A549 (cell line): Measurements from ENCODE around the gene INPP4B. TPM values are rescaled to one million over a fixed set of nuclear protein-coding genes. Genes with fewer than 3 reads are reported as not detected.

Source experiments
- ATAC-seq, 2 experiments: fragments of 200-7000 bp in 1 of 2; fragments of >200 bp in 1 of 2; cut with Nextera tagmentation in 1 of 2; cut with Tn5 transposase in 1 of 2; 3 replicates each; pipeline versions ENCODE4 v1.8.0 to v1.9.1; 2018 to 2020; ENCODE audit warnings: mild to moderate bottlenecking in 1 of 2, moderate library complexity in 1 of 2
- CTCF ChIA-PET: fragments of 300-600 bp; sonication (Branson Sonifier 250); formaldehyde crosslinking; extraction: SDS; loops from one replicate; lab custom pipeline; 2021; ENCODE audit warnings: antibody characterized with exemption, inconsistent platforms; lab: Yijun Ruan, JAX
- POLR2A ChIA-PET: fragments of 350-600 bp; formaldehyde crosslinking; extraction: SDS; loops from one replicate; lab custom pipeline; 2021; ENCODE audit warnings: antibody characterized with exemption, inconsistent platforms; lab: Yijun Ruan, JAX
- DNase-seq, 2 experiments: peaks; one replicate each; pipeline versions ENCODE4 v3.0.0 to v3.0.0-alpha.2; 2011 to 2016; ENCODE audit warnings: low read depth in 1 of 2, low spot score in 1 of 2
- FAIRE-seq: peaks from 2 replicates; lab custom pipeline; 2011; peaks lifted over from hg19 to GRCh38; lab: Jason Lieb, UNC
- H3K27ac ChIP-seq, 2 experiments: fragments of >200 bp; sonication (Bioruptor Twin); formaldehyde crosslinking; 3 replicates each; pipeline ENCODE4 v1.5.1; 2016 to 2017
- H3K4me1 ChIP-seq: fragments of >200 bp; sonication (Bioruptor Twin); formaldehyde crosslinking; 3 replicates; pipeline ENCODE4 v1.6.1; 2016
- H3K4me2 ChIP-seq: fragments of >200 bp; sonication (Bioruptor Twin); formaldehyde crosslinking; 3 replicates; pipeline ENCODE4 v1.6.1; 2016
- H3K4me3 ChIP-seq: fragments of >200 bp; sonication (Bioruptor Twin); formaldehyde crosslinking; 3 replicates; pipeline ENCODE4 v1.5.1; 2016
- H3K9me3 ChIP-seq: fragments of >200 bp; sonication (Bioruptor Twin); formaldehyde crosslinking; 3 replicates; pipeline ENCODE4 v1.6.1; 2016
- BHLHE40 ChIP-seq: IDR thresholded peaks from 2 replicates; pipeline ENCODE4 v1.6.1; 2012; ENCODE audit warnings: low read depth, low read length, inconsistent platforms
- CBX2 ChIP-seq: fragments of 200-600 bp; sonication (generic); IDR thresholded peaks from 2 replicates; pipeline ENCODE4 v1.6.1; 2016; ENCODE audit warnings: low read depth, mild to moderate bottlenecking, borderline replicate concordance
- CEBPB ChIP-seq, 2 experiments: fragments of >200 bp in 1 of 2; sonication (Bioruptor Twin) in 1 of 2; formaldehyde crosslinking in 1 of 2; IDR thresholded peaks; 2 replicates each; pipeline ENCODE4 v1.6.1; 2012 to 2016
- CHD2 ChIP-seq: fragments of 150-350 bp; IDR thresholded peaks from 2 replicates; pipeline ENCODE4 v1.6.1; 2014; ENCODE audit warnings: low read length; ENCODE audit not compliant: partially characterized antibody
- FOSL2 ChIP-seq, 2 experiments: fragments of 450-650 bp in 1 of 2; fragments of >200 bp in 1 of 2; sonication (Bioruptor Twin) in 1 of 2; formaldehyde crosslinking; IDR thresholded peaks; 2 replicates each; pipeline versions ENCODE4 v1.5.0 to v1.6.1; 2016 to 2020; ENCODE audit warnings: mild to moderate bottlenecking in 1 of 2, moderate library complexity in 1 of 2
- FOXS1 ChIP-seq: fragments of 250-450 bp; sonication (Bioruptor Pico); IDR thresholded peaks from 2 replicates; pipeline ENCODE4 v1.5.0; 2020; ENCODE audit warnings: mild to moderate bottlenecking, moderate library complexity
- GATA3 ChIP-seq: IDR thresholded peaks from 2 replicates; pipeline ENCODE4 v1.6.1; 2012; ENCODE audit warnings: borderline replicate concordance
- HEYL ChIP-seq: fragments of 250-450 bp; sonication (Bioruptor Pico); IDR thresholded peaks from 2 replicates; pipeline ENCODE4 v1.8.0; 2021; ENCODE audit warnings: mild to moderate bottlenecking, moderate library complexity
- HOXA7 ChIP-seq: fragments of 250-450 bp; sonication (Bioruptor Pico); IDR thresholded peaks from 2 replicates; pipeline ENCODE4 v1.5.0; 2020; ENCODE audit warnings: mild to moderate bottlenecking, moderate library complexity
- HOXB5 ChIP-seq: fragments of 250-450 bp; sonication (Bioruptor Pico); IDR thresholded peaks from 2 replicates; pipeline ENCODE4 v1.5.0; 2020; ENCODE audit warnings: mild to moderate bottlenecking, moderate library complexity
- JUN ChIP-seq, 2 experiments: fragments of >200 bp; sonication (Bioruptor Twin); formaldehyde crosslinking; IDR thresholded peaks; 2 replicates in 1 of 2; 3 replicates in 1 of 2; pipeline ENCODE4 v1.6.1; 2016 to 2017
- KDM5A ChIP-seq: fragments of 200-600 bp; sonication (generic); IDR thresholded peaks from 2 replicates; pipeline ENCODE4 v1.6.1; 2016; ENCODE audit warnings: antibody characterized with exemption, mild to moderate bottlenecking
- MYC ChIP-seq: IDR thresholded peaks from 2 replicates; pipeline ENCODE4 v1.6.1; 2012; ENCODE audit warnings: mild to moderate bottlenecking, inconsistent platforms, low read length, improper control_type of control experiment, borderline replicate concordance
- NFE2L2 ChIP-seq: fragments of 150-350 bp; conservative IDR thresholded peaks from 2 replicates; pipeline ENCODE4 v1.6.1; 2014; ENCODE audit warnings: low read length
- NPAS2 ChIP-seq: fragments of 250-450 bp; sonication (Bioruptor Pico); IDR thresholded peaks from 2 replicates; pipeline ENCODE4 v1.8.0; 2022; ENCODE audit warnings: mild to moderate bottlenecking, moderate library complexity, borderline replicate concordance
- NR3C1 ChIP-seq: fragments of >200 bp; sonication (Bioruptor Twin); formaldehyde crosslinking; IDR thresholded peaks from 3 replicates; pipeline ENCODE4 v1.6.1; 2017
- POLR2A ChIP-seq: IDR thresholded peaks from 2 replicates; pipeline ENCODE4 v1.6.1; 2012; ENCODE audit warnings: mild to moderate bottlenecking, low read length
- POLR2AphosphoS2 ChIP-seq: conservative IDR thresholded peaks from 2 replicates; pipeline ENCODE4 v1.6.1; 2012; ENCODE audit warnings: low read length, improper control_type of control experiment, inconsistent platforms
- RAD21 ChIP-seq, 2 experiments: fragments of >200 bp in 1 of 2; sonication (Bioruptor Twin) in 1 of 2; formaldehyde crosslinking in 1 of 2; IDR thresholded peaks in 1 of 2; conservative IDR thresholded peaks in 1 of 2; 2 replicates in 1 of 2; 3 replicates in 1 of 2; pipeline ENCODE4 v1.6.1; 2012 to 2018; ENCODE audit warnings: inconsistent platforms in 1 of 2
- RFX5 ChIP-seq: fragments of 450-650 bp; IDR thresholded peaks from 2 replicates; pipeline ENCODE4 v1.7.1; 2014; ENCODE audit warnings: antibody characterized with exemption, mild to moderate bottlenecking, moderate library complexity
- RNF2 ChIP-seq: fragments of 200-600 bp; sonication (generic); IDR thresholded peaks from 2 replicates; pipeline ENCODE4 v1.6.1; 2016; ENCODE audit warnings: low read depth, mild to moderate bottlenecking, antibody characterized with exemption, moderate library complexity, borderline replicate concordance
- TFCP2L1 ChIP-seq: fragments of 250-450 bp; sonication (Bioruptor Pico); IDR thresholded peaks from 2 replicates; pipeline ENCODE4 v1.5.0; 2021; ENCODE audit warnings: mild to moderate bottlenecking
- TP53 ChIP-seq: fragments of 250-450 bp; sonication (Bioruptor Pico); IDR thresholded peaks from 2 replicates; pipeline ENCODE4 v1.5.0; 2021; ENCODE audit warnings: mild to moderate bottlenecking, moderate library complexity
- ZC3H11A ChIP-seq: fragments of 450-650 bp; IDR thresholded peaks from 2 replicates; pipeline ENCODE4 v1.6.1; 2014; ENCODE audit warnings: antibody characterized with exemption, mild to moderate bottlenecking
- ZSCAN20 ChIP-seq: fragments of 250-450 bp; sonication (Bioruptor Pico); IDR thresholded peaks from 2 replicates; pipeline ENCODE4 v1.8.0; 2022; ENCODE audit warnings: mild to moderate bottlenecking, moderate library complexity
- WGBS: methylation state at CpG from one replicate; pipeline ENCODE4 v1.1.6; 2017; ENCODE audit errors: missing lambda C conversion rate; 5-methylcytosine and 5-hydroxymethylcytosine counted together
- polyA plus RNA-seq, 4 experiments: library from polyadenylated mRNA; depleted of rRNA in 3 of 4; stranded (reverse); fragments of >200 nt; fragmentation: RNase III in 1 of 4; extraction: RNeasy Plus Mini Kit Qiagen cat#74134 plus additional on column Dnase treatment in 1 of 4; gene quantifications; 2 replicates in 3 of 4; 3 replicates in 1 of 4; pipeline ENCODE4 v1.2.3, GENCODE V29; 2011 to 2017
- TF ChIP-seq, protein P1 (sequence below): fragments of >200 bp; sonication (Bioruptor Twin); formaldehyde crosslinking; IDR thresholded peaks from 2 replicates; pipeline ENCODE4 v1.6.1; 2016
- TF ChIP-seq, protein P2 (sequence below): IDR thresholded peaks from 2 replicates; pipeline ENCODE4 v1.6.1; 2012
- TF ChIP-seq, protein P3 (sequence below): fragments of 200-600 bp; sonication (generic); IDR thresholded peaks from 2 replicates; pipeline ENCODE4 v1.6.1; 2016; ENCODE audit warnings: antibody characterized with exemption, mild to moderate bottlenecking, moderate library complexity

Gene INPP4B
- polyA plus RNA-seq, 2 of the 4 experiments (the other 2 are of a cell fraction): 7.2 to 14.9 TPM

DNA sequence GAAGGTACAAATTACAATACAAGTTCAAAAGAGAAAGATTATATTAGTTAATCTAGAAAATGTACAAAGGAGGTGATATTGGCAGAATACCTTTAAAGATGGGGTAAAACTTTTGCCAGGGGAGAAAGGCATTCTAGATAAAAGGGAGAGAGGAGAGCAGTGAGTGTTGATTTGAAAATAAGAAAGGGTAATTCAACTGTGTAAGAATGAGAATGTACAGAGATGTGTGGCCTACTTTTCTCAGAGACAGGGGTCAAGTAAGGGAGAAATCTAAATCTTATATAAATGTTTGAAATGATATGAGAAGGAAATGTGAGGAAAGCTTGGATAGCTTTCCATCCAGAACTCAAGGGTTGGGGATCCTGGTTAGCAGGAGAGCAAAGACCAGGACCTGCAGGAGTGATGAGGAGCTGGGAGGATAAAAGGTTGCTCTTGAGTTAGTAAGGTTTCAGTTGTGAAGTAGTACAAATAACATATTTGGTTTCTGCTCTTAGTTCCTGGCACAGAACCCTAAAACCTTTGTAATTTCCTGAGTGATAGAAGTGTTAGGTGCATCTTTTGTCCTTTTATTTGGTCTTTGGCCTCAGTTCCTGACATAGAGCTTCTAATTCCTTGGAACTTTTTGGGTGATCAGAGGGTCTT lies 489.9 kb downstream of the INPP4B start:
- H3K4me1 ChIP-seq: peaks cover 29% of the 10 kb centered on the region
- H3K9me3 ChIP-seq: no peaks in the 10 kb centered on the region
- H3K27ac ChIP-seq: no peak overlapping the region; a peak in 1 of 6 replicates
- no peak for FAIRE-seq
- no peak for ATAC-seq
- H3K4me3 ChIP-seq: no peak overlapping the region
- ChIA-PET POLR2A (no interaction called here), CTCF (no interaction called here)
- H3K4me2 ChIP-seq: no peak overlapping the region
- TF ChIP-seq GATA3 (no peak), JUN (IDR thresholded peaks at IDR 0.05) (no peak), HOXB5 (CRISPR knock-in tag) (no peak), CBX2 (no peak), BHLHE40 (no peak), MYC (no peak), NFE2L2 (no peak), RAD21 (conservative IDR thresholded peaks at IDR 0.05 in 1 of 2, IDR thresholded peaks at IDR 0.05 in 1 of 2) (no peak), FOSL2 (IDR thresholded peaks at IDR 0.05) (no peak), FOSL2 (CRISPR knock-in tag; IDR thresholded peaks at IDR 0.05) (no peak), KDM5A (no peak), HEYL (CRISPR knock-in tag) (no peak), POLR2AphosphoS2 (no peak), RNF2 (no peak), CEBPB (IDR thresholded peaks at IDR 0.05) (no peak), CHD2 (no peak)
- TF ChIP-seq, protein P1, sequence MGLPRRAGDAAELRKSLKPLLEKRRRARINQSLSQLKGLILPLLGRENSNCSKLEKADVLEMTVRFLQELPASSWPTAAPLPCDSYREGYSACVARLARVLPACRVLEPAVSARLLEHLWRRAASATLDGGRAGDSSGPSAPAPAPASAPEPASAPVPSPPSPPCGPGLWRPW: no peak
- TF ChIP-seq, protein P2, sequence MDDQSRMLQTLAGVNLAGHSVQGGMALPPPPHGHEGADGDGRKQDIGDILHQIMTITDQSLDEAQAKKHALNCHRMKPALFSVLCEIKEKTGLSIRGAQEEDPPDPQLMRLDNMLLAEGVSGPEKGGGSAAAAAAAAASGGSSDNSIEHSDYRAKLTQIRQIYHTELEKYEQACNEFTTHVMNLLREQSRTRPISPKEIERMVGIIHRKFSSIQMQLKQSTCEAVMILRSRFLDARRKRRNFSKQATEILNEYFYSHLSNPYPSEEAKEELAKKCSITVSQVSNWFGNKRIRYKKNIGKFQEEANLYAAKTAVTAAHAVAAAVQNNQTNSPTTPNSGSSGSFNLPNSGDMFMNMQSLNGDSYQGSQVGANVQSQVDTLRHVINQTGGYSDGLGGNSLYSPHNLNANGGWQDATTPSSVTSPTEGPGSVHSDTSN: no peak
- TF ChIP-seq, all 56 proteins: peak for 0
- DNase-seq: no peak

DNA sequence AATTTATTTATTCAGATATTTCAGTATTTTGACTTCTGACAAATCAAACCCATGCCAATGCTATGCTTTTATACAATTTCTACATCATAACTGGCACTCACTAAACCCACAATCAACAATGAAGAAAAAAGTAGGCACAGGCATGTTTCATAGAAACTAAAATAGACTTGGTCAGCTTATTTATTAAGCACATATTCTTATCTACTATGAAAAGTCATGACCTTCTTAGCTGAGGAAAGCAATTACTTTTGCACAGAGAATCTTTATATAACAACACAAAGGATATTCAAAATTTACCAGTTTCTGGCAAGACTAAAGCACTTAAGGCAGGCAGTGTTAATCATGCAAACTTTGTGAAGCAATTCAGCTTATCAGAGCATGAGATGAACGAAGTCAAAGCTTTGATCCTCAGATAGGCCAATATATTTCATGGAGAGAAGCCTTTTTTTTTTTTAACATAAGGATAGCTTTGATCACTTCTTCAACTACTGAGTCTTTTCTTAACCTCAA lies 490.6 kb downstream of the INPP4B start:
- no peak for TF ChIP-seq ZC3H11A
- TF ChIP-seq BHLHE40: no peak
- no peak for TF ChIP-seq NPAS2 (CRISPR knock-in tag)
- TF ChIP-seq POLR2A: no peak
- no peak for TF ChIP-seq TP53 (CRISPR knock-in tag)
- TF ChIP-seq ZSCAN20: no peak
- no peak for TF ChIP-seq FOXS1 (CRISPR knock-in tag)
- TF ChIP-seq RFX5: no peak
- TF ChIP-seq NR3C1: no peak
- TF ChIP-seq HOXA7 (CRISPR knock-in tag): no peak
- TF ChIP-seq, protein P3, sequence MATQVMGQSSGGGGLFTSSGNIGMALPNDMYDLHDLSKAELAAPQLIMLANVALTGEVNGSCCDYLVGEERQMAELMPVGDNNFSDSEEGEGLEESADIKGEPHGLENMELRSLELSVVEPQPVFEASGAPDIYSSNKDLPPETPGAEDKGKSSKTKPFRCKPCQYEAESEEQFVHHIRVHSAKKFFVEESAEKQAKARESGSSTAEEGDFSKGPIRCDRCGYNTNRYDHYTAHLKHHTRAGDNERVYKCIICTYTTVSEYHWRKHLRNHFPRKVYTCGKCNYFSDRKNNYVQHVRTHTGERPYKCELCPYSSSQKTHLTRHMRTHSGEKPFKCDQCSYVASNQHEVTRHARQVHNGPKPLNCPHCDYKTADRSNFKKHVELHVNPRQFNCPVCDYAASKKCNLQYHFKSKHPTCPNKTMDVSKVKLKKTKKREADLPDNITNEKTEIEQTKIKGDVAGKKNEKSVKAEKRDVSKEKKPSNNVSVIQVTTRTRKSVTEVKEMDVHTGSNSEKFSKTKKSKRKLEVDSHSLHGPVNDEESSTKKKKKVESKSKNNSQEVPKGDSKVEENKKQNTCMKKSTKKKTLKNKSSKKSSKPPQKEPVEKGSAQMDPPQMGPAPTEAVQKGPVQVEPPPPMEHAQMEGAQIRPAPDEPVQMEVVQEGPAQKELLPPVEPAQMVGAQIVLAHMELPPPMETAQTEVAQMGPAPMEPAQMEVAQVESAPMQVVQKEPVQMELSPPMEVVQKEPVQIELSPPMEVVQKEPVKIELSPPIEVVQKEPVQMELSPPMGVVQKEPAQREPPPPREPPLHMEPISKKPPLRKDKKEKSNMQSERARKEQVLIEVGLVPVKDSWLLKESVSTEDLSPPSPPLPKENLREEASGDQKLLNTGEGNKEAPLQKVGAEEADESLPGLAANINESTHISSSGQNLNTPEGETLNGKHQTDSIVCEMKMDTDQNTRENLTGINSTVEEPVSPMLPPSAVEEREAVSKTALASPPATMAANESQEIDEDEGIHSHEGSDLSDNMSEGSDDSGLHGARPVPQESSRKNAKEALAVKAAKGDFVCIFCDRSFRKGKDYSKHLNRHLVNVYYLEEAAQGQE: no peak
- TF ChIP-seq, protein P1: no peak
- TF ChIP-seq TFCP2L1 (CRISPR knock-in tag): no peak
- DNase-seq (no peak), FAIRE-seq (no peak), ATAC-seq (no peak)
- no peak overlapping the region for H3K27ac ChIP-seq
- H3K9me3 ChIP-seq: no peaks in the 10 kb centered on the region
- POLR2A ChIA-PET: no interaction called here
- no peak overlapping the region for H3K4me2 ChIP-seq
- H3K4me3 ChIP-seq: no peak overlapping the region
- CTCF ChIA-PET: interaction anchor here (1.2 kb wide), 1 partner anchor 119 kb away, joined by 3 read pairs; no protein-coding TSS in a partner anchor
- 70% methylated on average over 1 of the region's 1 CpG for WGBS
- peaks cover 36% of the 10 kb centered on the region for H3K4me1 ChIP-seq
